PC-9 (cell line): Measurements from ENCODE around the gene ABCF3. TPM values are rescaled to one million over a fixed set of nuclear protein-coding genes. Genes with fewer than 3 reads are reported as not detected.

ENCODE experiments used
- BruUV-seq: library from RNA; stranded (reverse); fragments of 400-500 nt; replicated peaks from 2 replicates; lab custom pipeline; 2021; lab: Mats Ljungman, UMichigan
- CTCF ChIA-PET: fragments of 300-600 bp; sonication (Branson Sonifier 250); formaldehyde crosslinking; loops from one replicate; lab custom pipeline; 2022; ENCODE audit warnings: antibody characterized with exemption; lab: Charles Lee
- POLR2A ChIA-PET: fragments of 300-600 bp; sonication (Branson Sonifier 250); formaldehyde crosslinking; loops from one replicate; lab custom pipeline; 2022; ENCODE audit warnings: antibody characterized with exemption; ENCODE audit not compliant: unreplicated experiment; lab: Charles Lee
- DNase-seq, 2 experiments: peaks; one replicate each; pipeline versions ENCODE4 v3.0.0 to v3.0.0-alpha.2; 2015 to 2022; ENCODE audit warnings: mixed read lengths in 1 of 2
- H2AFZ ChIP-seq: fragments of 200-600 bp; sonication (generic); 2 replicates; pipeline ENCODE4 v1.8.1; 2017; ENCODE audit warnings: antibody characterized with exemption
- H3F3A ChIP-seq: fragments of 200-600 bp; sonication (generic); 2 replicates; pipeline ENCODE4 v1.8.1; 2017; ENCODE audit warnings: antibody characterized with exemption, mild to moderate bottlenecking, low read depth; ENCODE audit not compliant: insufficient read depth
- H3K27ac ChIP-seq: fragments of 200-600 bp; sonication (generic); 2 replicates; pipeline ENCODE4 v1.6.1; 2016; ENCODE audit warnings: mixed run types
- H3K27me3 ChIP-seq: fragments of 200-600 bp; sonication (generic); 2 replicates; pipeline ENCODE4 v1.6.1; 2016; ENCODE audit warnings: low read depth, mixed run types; ENCODE audit not compliant: insufficient read depth
- H3K36me3 ChIP-seq: fragments of 200-600 bp; sonication (generic); 2 replicates; pipeline ENCODE4 v1.6.1; 2016; ENCODE audit warnings: low read depth, mixed run types
- H3K4me1 ChIP-seq: fragments of 200-600 bp; sonication (generic); replicated peaks from 2 replicates; pipeline ENCODE4 v1.6.1; 2016; ENCODE audit warnings: mixed run types; ENCODE audit not compliant: insufficient read depth
- H3K4me2 ChIP-seq: fragments of 200-600 bp; sonication (generic); 2 replicates; pipeline ENCODE4 v1.6.1; 2017; ENCODE audit warnings: mixed run types
- H3K4me3 ChIP-seq: fragments of 200-600 bp; sonication (generic); 2 replicates; pipeline ENCODE4 v1.6.1; 2016; ENCODE audit warnings: mixed run types
- H3K79me2 ChIP-seq: fragments of 200-600 bp; sonication (generic); 2 replicates; pipeline ENCODE4 v1.6.1; 2017; ENCODE audit warnings: low read depth, mixed run types
- H3K9me2 ChIP-seq: fragments of 200-600 bp; sonication (generic); 2 replicates; pipeline ENCODE4 v1.8.1; 2017; ENCODE audit warnings: mild to moderate bottlenecking; ENCODE audit not compliant: insufficient read depth
- H3K9me3 ChIP-seq: fragments of 200-600 bp; sonication (generic); 2 replicates; pipeline ENCODE4 v1.8.1; 2016; ENCODE audit warnings: low read depth; ENCODE audit not compliant: insufficient read depth
- H4K20me1 ChIP-seq: fragments of 200-600 bp; sonication (generic); 2 replicates; pipeline ENCODE4 v1.8.1; 2017; ENCODE audit not compliant: insufficient read depth
- EZH2 ChIP-seq: fragments of 200-600 bp; sonication (generic); IDR thresholded peaks from 2 replicates; pipeline ENCODE4 v1.8.0; 2017; ENCODE audit warnings: antibody characterized with exemption, low read depth
- intact Hi-C: fragments of 100-400 bp; cut with micrococcal nuclease; formaldehyde crosslinking; loops from one replicate; pipeline ENCODE4 v1.10.0; 2022; ENCODE audit not compliant: unreplicated experiment
- total RNA-seq: library from RNA; stranded (reverse); gene quantifications from 2 replicates; pipeline ENCODE4 v1.2.3, GENCODE V29; 2021
- TF ChIP-seq, protein P1 (sequence below): fragments of 200-600 bp; sonication (generic); conservative IDR thresholded peaks from 2 replicates; pipeline ENCODE4 v1.6.1; 2017; ENCODE audit warnings: mixed run types, antibody characterized with exemption, mild to moderate bottlenecking, moderate library complexity

Gene ABCF3
- total RNA-seq, 1 experiment from 2014 or later = 98.8 TPM

DNA sequence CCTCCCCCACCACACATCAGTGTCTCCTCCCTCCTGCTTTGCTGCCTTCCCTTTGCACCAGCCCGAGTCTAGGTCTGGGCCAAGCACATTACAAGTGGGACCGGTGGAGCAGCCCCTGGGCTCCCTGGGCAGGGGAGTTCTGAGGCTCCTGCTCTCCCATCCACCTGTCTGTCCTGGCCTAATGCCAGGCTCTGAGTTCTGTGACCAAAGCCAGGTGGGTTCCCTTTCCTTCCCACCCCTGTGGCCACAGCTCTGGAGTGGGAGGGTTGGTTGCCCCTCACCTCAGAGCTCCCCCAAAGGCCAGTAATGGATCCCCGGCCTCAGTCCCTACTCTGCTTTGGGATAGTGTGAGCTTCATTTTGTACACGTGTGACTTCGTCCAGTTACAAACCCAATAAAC, 2.3 kb upstream of the ABCF3 start:
- H3K4me2 ChIP-seq = no peak overlapping the region
- H2AFZ ChIP-seq = no peak overlapping the region
- POLR2A ChIA-PET = no interaction called here
- peaks cover 29% of the 10 kb centered on the region for H3K79me2 ChIP-seq
- intact Hi-C loops = no loop called here
- no peaks in the 10 kb centered on the region for H3K27me3 ChIP-seq
- H3F3A ChIP-seq = peaks cover 31% of the 10 kb centered on the region
- CTCF ChIA-PET = no interaction called here
- H3K9me2 ChIP-seq = no peaks in the 10 kb centered on the region
- H4K20me1 ChIP-seq = peaks cover 18% of the 10 kb centered on the region
- no peak for DNase-seq
- H3K4me1 ChIP-seq = peaks cover 17% of the 10 kb centered on the region
- BruUV-seq = no TSS peak
- H3K9me3 ChIP-seq = no peaks in the 10 kb centered on the region
- peaks cover 55% of the 10 kb centered on the region for H3K36me3 ChIP-seq
- TF ChIP-seq EZH2 = no peak
- TF ChIP-seq, protein P1, sequence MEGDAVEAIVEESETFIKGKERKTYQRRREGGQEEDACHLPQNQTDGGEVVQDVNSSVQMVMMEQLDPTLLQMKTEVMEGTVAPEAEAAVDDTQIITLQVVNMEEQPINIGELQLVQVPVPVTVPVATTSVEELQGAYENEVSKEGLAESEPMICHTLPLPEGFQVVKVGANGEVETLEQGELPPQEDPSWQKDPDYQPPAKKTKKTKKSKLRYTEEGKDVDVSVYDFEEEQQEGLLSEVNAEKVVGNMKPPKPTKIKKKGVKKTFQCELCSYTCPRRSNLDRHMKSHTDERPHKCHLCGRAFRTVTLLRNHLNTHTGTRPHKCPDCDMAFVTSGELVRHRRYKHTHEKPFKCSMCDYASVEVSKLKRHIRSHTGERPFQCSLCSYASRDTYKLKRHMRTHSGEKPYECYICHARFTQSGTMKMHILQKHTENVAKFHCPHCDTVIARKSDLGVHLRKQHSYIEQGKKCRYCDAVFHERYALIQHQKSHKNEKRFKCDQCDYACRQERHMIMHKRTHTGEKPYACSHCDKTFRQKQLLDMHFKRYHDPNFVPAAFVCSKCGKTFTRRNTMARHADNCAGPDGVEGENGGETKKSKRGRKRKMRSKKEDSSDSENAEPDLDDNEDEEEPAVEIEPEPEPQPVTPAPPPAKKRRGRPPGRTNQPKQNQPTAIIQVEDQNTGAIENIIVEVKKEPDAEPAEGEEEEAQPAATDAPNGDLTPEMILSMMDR = no peak
- H3K4me3 ChIP-seq = no peak overlapping the region
- H3K27ac ChIP-seq = no peak overlapping the region

- no peak for DNase-seq
- Histone ChIP-seq H3K4me3 (peak overlapping the region; percentile 57; the same call in 1 of the 2 replicates), H3F3A (peaks cover 27% of the 10 kb centered on the region), H3K9me3 (no peaks in the 10 kb centered on the region), H4K20me1 (peaks cover 18% of the 10 kb centered on the region), H3K4me1 (peaks cover 17% of the 10 kb centered on the region), H3K79me2 (peaks cover 36% of the 10 kb centered on the region), H3K36me3 (peaks cover 54% of the 10 kb centered on the region), H3K9me2 (no peaks in the 10 kb centered on the region), H3K27ac (peak overlapping the region; percentile 74), H3K27me3 (no peaks in the 10 kb centered on the region), H3K4me2 (peak overlapping the region; percentile 83), H2AFZ (no peak overlapping the region)
- BruUV-seq = no TSS peak
- CTCF ChIA-PET = interaction anchor here (0.7 kb wide), 1 partner anchor 8 kb away, joined by 4 read pairs; no protein-coding TSS in a partner anchor
- POLR2A ChIA-PET = interaction anchor here (0.7 kb wide), 1 partner anchor 26 kb away, joined by 3 read pairs; no protein-coding TSS in a partner anchor
- no peak for TF ChIP-seq EZH2
- TF ChIP-seq, protein P1 = no peak
- intact Hi-C loops = loop anchor here (1.0 kb wide), 2 partner anchors 8 to 39 kb away; no protein-coding TSS in a partner anchor
Measured at GRCh38 chr3:184184546-184185230, 1.3 kb upstream of the ABCF3 start.

DNA sequence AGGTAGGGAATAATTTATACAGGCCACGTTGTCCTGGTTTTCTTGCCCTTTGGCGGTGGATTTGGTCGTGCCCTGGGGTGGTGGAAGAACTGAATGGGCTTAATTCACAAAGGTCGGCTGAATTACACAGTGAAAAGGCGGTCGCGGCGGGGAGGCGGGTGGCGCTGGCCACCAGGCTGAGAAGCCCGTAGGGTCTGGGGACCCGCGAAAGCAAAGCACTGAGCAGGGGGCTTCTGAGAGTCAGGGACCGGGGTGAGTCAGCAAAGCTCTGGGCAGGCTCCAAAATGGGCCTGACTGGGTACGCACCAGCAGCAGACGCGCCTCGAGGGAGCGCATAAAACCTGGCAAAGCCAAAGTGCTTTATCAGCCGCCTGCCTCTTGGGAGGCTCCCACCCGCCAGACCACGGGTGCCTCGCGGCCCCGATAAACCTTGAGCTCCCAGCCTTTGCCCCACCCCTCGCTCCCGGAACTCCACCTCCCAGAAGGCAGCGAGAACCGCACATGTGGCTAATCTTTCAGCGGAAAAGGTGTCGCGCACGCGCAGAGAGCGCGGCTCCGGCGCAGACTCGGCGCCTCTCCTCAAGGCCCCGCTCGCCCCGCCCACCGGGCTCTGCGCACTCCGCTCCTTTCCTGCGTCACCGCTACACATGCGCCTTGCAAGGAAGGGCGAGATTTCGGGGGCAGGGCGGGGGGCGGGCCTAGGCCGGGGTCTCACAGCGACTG, 377 bp upstream of the ABCF3 start:
- Histone ChIP-seq H4K20me1 (peaks cover 18% of the 10 kb centered on the region), H3K79me2 (peaks cover 36% of the 10 kb centered on the region), H3K9me2 (no peaks in the 10 kb centered on the region), H3K4me2 (peak overlapping the region; percentile 83), H3F3A (peaks cover 24% of the 10 kb centered on the region), H2AFZ (peak overlapping the region; percentile 94), H3K9me3 (no peaks in the 10 kb centered on the region), H3K4me1 (peaks cover 17% of the 10 kb centered on the region), H3K4me3 (peak overlapping the region; percentile 78), H3K27me3 (no peaks in the 10 kb centered on the region), H3K27ac (peak overlapping the region; percentile 74), H3K36me3 (peaks cover 54% of the 10 kb centered on the region)
- intact Hi-C loops = loop anchor here (1.0 to 2.0 kb wide), 4 partner anchors 9 to 291 kb away; no protein-coding TSS in a partner anchor
- POLR2A ChIA-PET = interaction anchor here (0.6 to 1.0 kb wide), 6 partner anchors 9 to 792 kb away, joined by 3 to 9 read pairs (median 4); no protein-coding TSS in a partner anchor
- CTCF ChIA-PET = interaction anchor here (0.7 to 1.9 kb wide), 5 partner anchors 9 to 301 kb away, joined by 3 to 8 read pairs (median 4); partner anchors contain the start of genes AP2M1 and PARL
- peak; percentile 97 to 100 for DNase-seq
- BruUV-seq = TSS peak; percentile 97
- no peak for TF ChIP-seq EZH2
- TF ChIP-seq, protein P1 = no peak
